ENCODE data around the gene HIVEP3. TPM values are rescaled to one million over a fixed set of nuclear protein-coding genes. Genes with fewer than 3 reads are reported as not detected.

Gene HIVEP3
- total and polyA plus RNA-seq, 11 donors, result 3.2 to 11.9 (median 5.0) TPM

- TF ChIP-seq POLR2A (IDR thresholded peaks at IDR 0.05) (no peak), CTCF (IDR thresholded peaks at IDR 0.05) (no peak)
- WGBS, 4 donors, result 90 to 93% (median 93%) methylated on average over 5 of the region's 5 CpGs
- Histone ChIP-seq H3K4me3 (no peak overlapping the region), H3K4me1 (no peaks in the 10 kb centered on the region), H3K9me3 (no peaks in the 10 kb centered on the region), H3K27me3 (no peaks in the 10 kb centered on the region), H3K27ac (no peak overlapping the region), H3K36me3 (peaks cover 0 to 16% (median 0%) of the 10 kb centered on the region in 9 donors)
- ATAC-seq (no peak), DNase-seq (no peak)
- intact Hi-C loops (cut with DNase I), result no loop called here
Observed at GRCh38 chr1:41566274-41566885, 352.3 kb downstream of the HIVEP3 start.

GRCh38 chr1:41564741-41565475 is 353.8 kb downstream of the HIVEP3 start:
- DNase-seq, result no peak
- ATAC-seq, result no peak
- intact Hi-C loops (cut with DNase I), result no loop called here
- Histone ChIP-seq H3K4me3 (no peak overlapping the region), H3K4me1 (no peaks in the 10 kb centered on the region), H3K36me3 (peaks cover 0 to 5% (median 0%) of the 10 kb centered on the region in 9 donors), H3K9me3 (no peaks in the 10 kb centered on the region), H3K27ac (no peak overlapping the region), H3K27me3 (no peaks in the 10 kb centered on the region)
- TF ChIP-seq POLR2A (IDR thresholded peaks at IDR 0.05) (no peak), CTCF (IDR thresholded peaks at IDR 0.05) (no peak)
- 91 to 94% (median 92%) methylated on average over 9 of the region's 9 CpGs for WGBS, 4 donors

- no peak for TF ChIP-seq CTCF (IDR thresholded peaks at IDR 0.05)
- no peak for TF ChIP-seq POLR2A (IDR thresholded peaks at IDR 0.05)
- no peaks in the 10 kb centered on the region for H3K9me3 ChIP-seq
- intact Hi-C loops (cut with DNase I), result no loop called here
- H3K4me1 ChIP-seq, result peaks cover 0 to 19% (median 7%) of the 10 kb centered on the region in 12 donors
- ATAC-seq, result no peak
- H3K27ac ChIP-seq, result no peak overlapping the region
- no peak for DNase-seq
- no peaks in the 10 kb centered on the region for H3K27me3 ChIP-seq
- H3K36me3 ChIP-seq, result no peaks in the 10 kb centered on the region
- no peak overlapping the region for H3K4me3 ChIP-seq
Observed at GRCh38 chr1:41562328-41562727, 356.4 kb downstream of the HIVEP3 start.

GRCh38 chr1:41560931-41561330 is 357.8 kb downstream of the HIVEP3 start:
- Histone ChIP-seq H3K27ac (no peak overlapping the region), H3K27me3 (no peaks in the 10 kb centered on the region), H3K9me3 (no peaks in the 10 kb centered on the region), H3K36me3 (no peaks in the 10 kb centered on the region), H3K4me3 (no peak overlapping the region), H3K4me1 (peaks cover 0 to 19% (median 7%) of the 10 kb centered on the region in 12 donors)
- TF ChIP-seq CTCF (IDR thresholded peaks at IDR 0.05) (no peak), POLR2A (IDR thresholded peaks at IDR 0.05) (no peak)
- ATAC-seq (no peak), DNase-seq (no peak)
- intact Hi-C loops (cut with DNase I), result no loop called here
- 75 to 94% (median 91%) methylated on average over 1 of the region's 1 CpG for WGBS, 4 donors

All from heart left ventricle (tissue), 16 donors.